HepG2 (cell line): ENCODE data around the gene CERT1.

ENCODE experiments used
- MAFK ChIP-seq, 2 experiments: IDR thresholded peaks in 1 of 2; conservative IDR thresholded peaks in 1 of 2; 2 replicates each; pipeline ENCODE4 v1.6.1; 2011; ENCODE audit warnings: improper control_type of control experiment in 2 of 2, low read length in 2 of 2
- MTA1 ChIP-seq: sonication (generic); formaldehyde crosslinking; IDR thresholded peaks from 2 replicates; pipeline ENCODE4 v1.4.0; 2020; ENCODE audit warnings: missing genetic modification reagents, mild to moderate bottlenecking, borderline replicate concordance
- POLR2A ChIP-seq, 2 experiments: IDR thresholded peaks; 2 replicates each; pipeline ENCODE4 v1.6.1; 2011; ENCODE audit warnings: low read depth in 2 of 2, low read length in 2 of 2, mild to moderate bottlenecking in 1 of 2, moderate library complexity in 1 of 2; ENCODE audit not compliant: insufficient read depth in 1 of 2
- SNAI1 ChIP-seq: sonication (generic); formaldehyde crosslinking; IDR thresholded peaks from 2 replicates; pipeline ENCODE4 v1.5.0; 2020; ENCODE audit warnings: mild to moderate bottlenecking, missing genetic modification reagents, borderline replicate concordance
- SP1 ChIP-seq, 2 experiments: fragments of 450-650 bp in 1 of 2; sonication (generic) in 1 of 2; formaldehyde crosslinking in 1 of 2; IDR thresholded peaks; 2 replicates each; pipeline versions ENCODE4 v1.4.0 to v1.6.1; 2016 to 2020; ENCODE audit warnings: missing genetic modification reagents in 1 of 2
- TGIF2 ChIP-seq: IDR thresholded peaks from 2 replicates; pipeline ENCODE4 v1.6.1; 2016; ENCODE audit warnings: control low read depth, missing compliant biosample characterization
- ZIK1 ChIP-seq: sonication (generic); formaldehyde crosslinking; IDR thresholded peaks from 2 replicates; pipeline ENCODE4 v1.5.0; 2020; ENCODE audit warnings: mild to moderate bottlenecking, low read depth, missing genetic modification reagents, borderline replicate concordance
- ZNF274 ChIP-seq: sonication (generic); formaldehyde crosslinking; IDR thresholded peaks from 2 replicates; pipeline ENCODE4 v1.5.1; 2020; ENCODE audit warnings: mild to moderate bottlenecking, missing genetic modification reagents
- TF ChIP-seq, protein P1 (sequence below): sonication (generic); formaldehyde crosslinking; IDR thresholded peaks from 2 replicates; pipeline ENCODE4 v1.5.0; 2020; ENCODE audit warnings: mild to moderate bottlenecking, missing genetic modification reagents, moderate library complexity
- TF ChIP-seq, protein P2 (sequence below): sonication (generic); formaldehyde crosslinking; IDR thresholded peaks from 2 replicates; pipeline ENCODE4 v1.4.0; 2020; ENCODE audit warnings: missing genetic modification reagents

DNA sequence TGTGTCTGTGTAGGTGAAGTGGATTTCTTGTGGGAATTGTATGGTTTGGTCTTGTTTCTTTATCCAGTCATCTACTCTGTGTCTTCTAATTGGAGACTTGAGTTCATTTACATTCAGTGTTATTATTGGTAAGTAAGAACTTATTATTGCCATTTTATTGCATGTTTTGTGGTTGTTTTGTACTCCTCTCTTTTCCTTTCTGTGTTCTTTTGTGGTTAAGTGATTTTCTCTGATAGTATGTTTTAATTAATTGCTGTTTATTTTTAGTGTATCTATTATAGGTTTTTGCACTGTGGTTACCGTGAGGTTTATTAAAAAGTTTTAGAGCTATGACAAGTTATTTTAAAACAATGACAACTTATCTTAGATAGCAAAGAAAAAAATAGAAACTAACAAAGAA is 8.3 kb upstream of the CERT1 start:
- no peak for TF ChIP-seq POLR2A (IDR thresholded peaks at IDR 0.05; ENCODE audit: insufficient read depth in 1 of 2, low read depth in 2 of 2, low read length in 2 of 2)
- no peak for TF ChIP-seq SP1 (IDR thresholded peaks at IDR 0.05)
- TF ChIP-seq SP1 (CRISPR knock-in tag; IDR thresholded peaks at IDR 0.05) = no peak
- no peak for TF ChIP-seq TGIF2 (CRISPR knock-in tag)
- TF ChIP-seq, protein P1, sequence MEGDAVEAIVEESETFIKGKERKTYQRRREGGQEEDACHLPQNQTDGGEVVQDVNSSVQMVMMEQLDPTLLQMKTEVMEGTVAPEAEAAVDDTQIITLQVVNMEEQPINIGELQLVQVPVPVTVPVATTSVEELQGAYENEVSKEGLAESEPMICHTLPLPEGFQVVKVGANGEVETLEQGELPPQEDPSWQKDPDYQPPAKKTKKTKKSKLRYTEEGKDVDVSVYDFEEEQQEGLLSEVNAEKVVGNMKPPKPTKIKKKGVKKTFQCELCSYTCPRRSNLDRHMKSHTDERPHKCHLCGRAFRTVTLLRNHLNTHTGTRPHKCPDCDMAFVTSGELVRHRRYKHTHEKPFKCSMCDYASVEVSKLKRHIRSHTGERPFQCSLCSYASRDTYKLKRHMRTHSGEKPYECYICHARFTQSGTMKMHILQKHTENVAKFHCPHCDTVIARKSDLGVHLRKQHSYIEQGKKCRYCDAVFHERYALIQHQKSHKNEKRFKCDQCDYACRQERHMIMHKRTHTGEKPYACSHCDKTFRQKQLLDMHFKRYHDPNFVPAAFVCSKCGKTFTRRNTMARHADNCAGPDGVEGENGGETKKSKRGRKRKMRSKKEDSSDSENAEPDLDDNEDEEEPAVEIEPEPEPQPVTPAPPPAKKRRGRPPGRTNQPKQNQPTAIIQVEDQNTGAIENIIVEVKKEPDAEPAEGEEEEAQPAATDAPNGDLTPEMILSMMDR (CRISPR knock-in tag) = no peak
- no peak for TF ChIP-seq SNAI1 (CRISPR knock-in tag)
- TF ChIP-seq MTA1 (CRISPR knock-in tag) = no peak
- TF ChIP-seq MAFK (conservative IDR thresholded peaks at IDR 0.05 in 1 of 2, IDR thresholded peaks at IDR 0.05 in 1 of 2; ENCODE audit: low read length in 2 of 2) = no peak
- TF ChIP-seq, protein P2, sequence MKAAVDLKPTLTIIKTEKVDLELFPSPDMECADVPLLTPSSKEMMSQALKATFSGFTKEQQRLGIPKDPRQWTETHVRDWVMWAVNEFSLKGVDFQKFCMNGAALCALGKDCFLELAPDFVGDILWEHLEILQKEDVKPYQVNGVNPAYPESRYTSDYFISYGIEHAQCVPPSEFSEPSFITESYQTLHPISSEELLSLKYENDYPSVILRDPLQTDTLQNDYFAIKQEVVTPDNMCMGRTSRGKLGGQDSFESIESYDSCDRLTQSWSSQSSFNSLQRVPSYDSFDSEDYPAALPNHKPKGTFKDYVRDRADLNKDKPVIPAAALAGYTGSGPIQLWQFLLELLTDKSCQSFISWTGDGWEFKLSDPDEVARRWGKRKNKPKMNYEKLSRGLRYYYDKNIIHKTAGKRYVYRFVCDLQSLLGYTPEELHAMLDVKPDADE (CRISPR knock-in tag) = no peak
- TF ChIP-seq ZNF274 (CRISPR knock-in tag) = no peak
- no peak for TF ChIP-seq ZIK1 (CRISPR knock-in tag)
